DLD1 (cell line): ENCODE measurements around the gene CACTIN.
"Not testable (repeated sequence)": the region's sequence is repeated elsewhere in the genome, so short reads cannot be mapped to it uniquely, and the experiment has no call there.

Experiments
- in situ Hi-C: cut with HindIII; loops from 2 replicates; pipeline ENCODE4 v1.10.0; 2017; ENCODE audit warnings: low sequenced_read_pairs

CACTIN gene

GRCh38 chr19:3572132-3572854 is 54.3 kb downstream of the CACTIN start:
- in situ Hi-C loops = no loop called here

GRCh38 chr19:3570606-3571011 is 56.0 kb downstream of the CACTIN start:
- in situ Hi-C loops = no loop called here

GRCh38 chr19:3570042-3570441 is 56.5 kb downstream of the CACTIN start:
- in situ Hi-C loops = not testable (repeated sequence)

- in situ Hi-C loops = no loop called here
Observed at GRCh38 chr19:3565139-3565538, 61.5 kb downstream of the CACTIN start.

GRCh38 chr19:3563709-3564524 is 62.7 kb downstream of the CACTIN start:
- in situ Hi-C loops = no loop called here
